Naive thymus-derived CD8-positive, alpha-beta T cell (primary cell): ENCODE results near the gene CLEC16A. TPM values are rescaled to one million over a fixed set of nuclear protein-coding genes. Genes with fewer than 3 reads are reported as not detected.

ENCODE experiments used
- ATAC-seq, 2 donors: fragments of 150-1000 bp; cut with Tn5 transposase in 1 of 2; sonication (Bioruptor Pico), chemical (Tn5 transposase) in 1 of 2; 1 replicate in 1 of 2; 2 replicates in 1 of 2; pipeline ENCODE4 v1.10.0; 2021; ENCODE audit warnings: mild to moderate bottlenecking in 2 of 2, moderate library complexity in 2 of 2
- POLR2A ChIA-PET: fragments of 350-600 bp; sonication (Branson Sonifier 250); formaldehyde crosslinking; loops from one replicate; lab custom pipeline; 2021; ENCODE audit warnings: antibody characterized with exemption; lab: Charles Lee
- DNase-seq, 10 donors: peaks; one replicate each; pipeline versions ENCODE4 v3.0.0 to v3.0.0-alpha.2; 2020 to 2022
- H3K27ac Mint-ChIP-seq, 10 donors: one replicate each; pipeline ENCODE4 v1.8.0; 2020 to 2022; ENCODE audit warnings: mild to moderate bottlenecking in 10 of 10, mixed read lengths in 10 of 10, moderate library complexity in 4 of 10, inconsistent platforms in 1 of 10
- H3K27me3 Mint-ChIP-seq, 5 donors: one replicate each; pipeline ENCODE4 v1.8.0; 2021 to 2022; ENCODE audit warnings: mixed read lengths in 5 of 5
- H3K36me3 Mint-ChIP-seq, 3 donors: one replicate each; pipeline ENCODE4 v1.8.0; 2020 to 2022; ENCODE audit warnings: mixed read lengths in 3 of 3, mild to moderate bottlenecking in 2 of 3, inconsistent platforms in 1 of 3
- H3K4me1 Mint-ChIP-seq, 4 donors: one replicate each; pipeline ENCODE4 v1.8.0; 2021 to 2022; ENCODE audit warnings: mixed read lengths in 4 of 4
- H3K4me3 Mint-ChIP-seq, 10 donors: one replicate each; pipeline ENCODE4 v1.8.0; 2020 to 2022; ENCODE audit warnings: mild to moderate bottlenecking in 10 of 10, mixed read lengths in 10 of 10, moderate library complexity in 6 of 10, inconsistent platforms in 1 of 10
- H3K9me3 Mint-ChIP-seq, 9 donors: one replicate each; pipeline ENCODE4 v1.8.0; 2020 to 2022; ENCODE audit warnings: mixed read lengths in 9 of 9, mild to moderate bottlenecking in 3 of 9, inconsistent platforms in 1 of 9, moderate library complexity in 1 of 9
- polyA plus RNA-seq, 3 donors: library from polyadenylated mRNA; unstranded; fragments of 300-500 nt; fragmentation: Illumina TruSeq; gene quantifications; one replicate each; pipeline ENCODE4 v1.2.3, GENCODE V29; 2021
- total RNA-seq, 8 experiments: library from RNA in 2 of 8; stranded (reverse) in 2 of 8; gene quantifications; one replicate each; pipeline ENCODE4 v1.2.3 and lab custom pipeline; 2021 to 2026

Gene CLEC16A
- total and polyA plus RNA-seq, 5 experiments from 2014 or later: 8.5 to 28.8 (median 19.4) TPM

DNA sequence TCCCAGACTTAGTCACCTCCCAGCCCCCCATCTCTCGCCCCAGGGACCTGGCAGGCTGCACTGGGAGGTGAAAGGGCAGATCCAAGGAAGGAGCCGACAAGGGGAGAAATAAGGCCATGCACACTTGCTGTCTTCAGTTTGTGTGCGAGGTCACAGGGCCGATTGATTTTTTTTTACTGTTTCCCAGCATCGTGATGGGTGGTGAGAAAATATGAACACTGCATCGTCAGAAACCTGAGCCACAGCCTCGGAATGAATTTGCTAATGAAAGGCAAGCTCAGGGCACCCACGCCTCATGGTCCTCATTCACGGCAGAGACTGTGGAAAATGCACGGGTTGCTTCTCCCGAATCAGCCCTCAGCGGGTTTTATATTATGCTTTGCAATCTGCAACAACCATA is 213.7 kb downstream of the CLEC16A start:
- POLR2A ChIA-PET: no interaction called here

DNA sequence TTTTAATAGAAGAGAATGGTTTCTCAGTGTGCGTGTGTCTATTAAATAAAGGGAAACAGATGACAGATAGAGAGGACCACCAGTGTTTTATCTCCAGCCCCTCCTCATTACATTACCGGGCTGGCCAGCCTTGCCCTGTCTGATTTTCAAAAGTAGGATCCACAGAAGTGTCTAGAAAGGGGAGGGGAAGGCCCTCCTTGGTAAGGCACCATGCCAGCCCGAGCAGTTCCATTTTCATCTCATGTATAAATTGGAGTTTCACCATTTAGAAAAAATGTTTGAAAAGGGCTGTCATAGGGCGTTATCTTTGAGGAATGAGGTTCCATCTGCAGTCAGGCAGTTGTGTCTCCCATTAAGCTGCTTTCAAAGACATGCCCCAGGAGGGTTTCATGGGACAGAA is 214.9 kb downstream of the CLEC16A start:
- H3K27ac Mint-ChIP-seq: no peak overlapping the region
- peaks cover 5 to 24% (median 15%) of the 10 kb centered on the region in 4 donors for H3K4me1 Mint-ChIP-seq
- ATAC-seq: no peak
- no peak overlapping the region for H3K4me3 Mint-ChIP-seq
- no peak for DNase-seq
- H3K36me3 Mint-ChIP-seq: peaks cover 0 to 8% (median 0%) of the 10 kb centered on the region in 3 donors
- no peaks in the 10 kb centered on the region for H3K9me3 Mint-ChIP-seq
- H3K27me3 Mint-ChIP-seq: no peaks in the 10 kb centered on the region
- POLR2A ChIA-PET: no interaction called here

More for the DNA sequence above, 213.7 kb downstream of the CLEC16A start:
- Mint-ChIP-seq H3K36me3 (peaks cover 0 to 8% (median 0%) of the 10 kb centered on the region in 3 donors), H3K27ac (no peak overlapping the region), H3K4me3 (no peak overlapping the region), H3K4me1 (peaks cover 7 to 27% (median 17%) of the 10 kb centered on the region in 4 donors), H3K27me3 (no peaks in the 10 kb centered on the region), H3K9me3 (no peaks in the 10 kb centered on the region)
- no peak for ATAC-seq
- DNase-seq: no peak

DNA sequence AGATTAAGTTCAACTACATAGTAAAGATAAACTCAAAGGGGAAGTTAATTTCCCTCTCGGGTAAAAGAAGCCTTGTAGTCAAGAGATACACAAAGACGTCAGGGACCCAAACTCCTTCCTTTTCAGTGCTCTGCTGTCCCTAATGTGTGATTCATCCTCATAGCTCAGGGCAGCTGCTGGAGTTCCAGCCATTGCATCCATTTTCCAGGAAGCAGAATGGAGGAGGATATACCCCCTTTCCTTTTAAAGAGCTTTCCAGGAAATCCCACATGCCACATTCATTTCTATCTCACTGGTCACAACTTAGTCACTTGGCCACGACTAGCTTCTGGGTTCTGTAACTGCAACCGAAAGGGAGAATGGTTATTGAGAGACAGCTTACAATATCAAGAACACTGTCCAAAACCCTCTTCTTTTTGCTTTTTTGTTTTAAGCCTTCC is 216.3 kb downstream of the CLEC16A start:
- POLR2A ChIA-PET: no interaction called here
- DNase-seq (no peak), ATAC-seq (no peak)
- Mint-ChIP-seq H3K27ac (peak overlapping the region in 1 of 10 donors; percentile 48), H3K4me1 (peaks cover 6 to 24% (median 14%) of the 10 kb centered on the region in 4 donors), H3K36me3 (peaks cover 0 to 9% (median 2%) of the 10 kb centered on the region in 3 donors), H3K27me3 (no peaks in the 10 kb centered on the region), H3K4me3 (no peak overlapping the region), H3K9me3 (no peaks in the 10 kb centered on the region)

DNA sequence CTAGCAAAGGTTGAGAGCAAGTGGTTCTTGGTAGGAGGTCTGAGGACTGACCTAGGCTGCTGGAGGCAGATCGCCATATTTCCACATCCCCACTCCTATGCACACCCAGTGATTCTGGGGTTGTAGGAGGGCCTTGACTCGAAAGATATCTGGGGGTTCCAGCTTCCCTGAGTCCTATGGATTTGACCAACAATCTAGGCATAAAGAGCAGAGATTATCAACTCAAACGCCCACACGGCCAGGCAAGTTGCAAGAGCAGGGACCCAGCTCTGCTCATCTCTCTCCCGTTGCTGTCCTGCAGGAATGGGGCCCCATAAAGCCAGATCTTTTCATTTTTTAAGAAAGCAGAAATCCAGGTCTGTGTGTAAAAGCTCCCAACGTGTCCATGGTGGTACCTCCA is 217.1 kb downstream of the CLEC16A start:
- ATAC-seq (no peak), DNase-seq (no peak)
- peaks cover 4 to 24% (median 14%) of the 10 kb centered on the region in 4 donors for H3K4me1 Mint-ChIP-seq
- H3K27me3 Mint-ChIP-seq: no peaks in the 10 kb centered on the region
- no peak overlapping the region for H3K4me3 Mint-ChIP-seq
- H3K27ac Mint-ChIP-seq: peak overlapping the region in 1 of 10 donors; percentile 48
- no peaks in the 10 kb centered on the region for H3K9me3 Mint-ChIP-seq
- POLR2A ChIA-PET: no interaction called here
- peaks cover 0 to 12% (median 5%) of the 10 kb centered on the region in 3 donors for H3K36me3 Mint-ChIP-seq

DNA sequence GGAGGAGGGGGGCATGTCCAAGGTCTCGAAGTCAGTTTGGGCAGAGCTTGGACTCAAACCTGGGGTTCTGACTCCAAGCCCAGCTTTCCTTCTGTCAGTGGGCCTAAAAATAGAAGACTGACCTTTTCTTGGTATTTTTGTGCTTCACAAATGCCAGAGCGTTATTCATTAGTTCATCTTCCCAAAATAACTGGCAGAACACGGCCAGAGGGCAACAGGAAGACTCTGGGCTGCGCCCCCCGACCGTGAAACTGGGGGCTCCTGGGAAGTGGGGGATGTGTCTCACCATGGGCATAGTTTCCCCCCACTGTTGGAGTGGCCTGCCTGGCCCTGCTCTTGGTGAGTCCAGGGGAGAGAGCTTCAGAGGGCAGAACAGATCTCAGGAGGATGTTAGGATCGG is 217.6 kb downstream of the CLEC16A start:
- Mint-ChIP-seq H3K27me3 (no peaks in the 10 kb centered on the region), H3K36me3 (peaks cover 0 to 14% (median 9%) of the 10 kb centered on the region in 3 donors), H3K4me3 (no peak overlapping the region), H3K9me3 (no peaks in the 10 kb centered on the region), H3K27ac (peak overlapping the region in 2 of 10 donors; percentile 46 to 81), H3K4me1 (peaks cover 4 to 19% (median 12%) of the 10 kb centered on the region in 4 donors)
- POLR2A ChIA-PET: no interaction called here
- ATAC-seq (no peak), DNase-seq (no peak)

DNA sequence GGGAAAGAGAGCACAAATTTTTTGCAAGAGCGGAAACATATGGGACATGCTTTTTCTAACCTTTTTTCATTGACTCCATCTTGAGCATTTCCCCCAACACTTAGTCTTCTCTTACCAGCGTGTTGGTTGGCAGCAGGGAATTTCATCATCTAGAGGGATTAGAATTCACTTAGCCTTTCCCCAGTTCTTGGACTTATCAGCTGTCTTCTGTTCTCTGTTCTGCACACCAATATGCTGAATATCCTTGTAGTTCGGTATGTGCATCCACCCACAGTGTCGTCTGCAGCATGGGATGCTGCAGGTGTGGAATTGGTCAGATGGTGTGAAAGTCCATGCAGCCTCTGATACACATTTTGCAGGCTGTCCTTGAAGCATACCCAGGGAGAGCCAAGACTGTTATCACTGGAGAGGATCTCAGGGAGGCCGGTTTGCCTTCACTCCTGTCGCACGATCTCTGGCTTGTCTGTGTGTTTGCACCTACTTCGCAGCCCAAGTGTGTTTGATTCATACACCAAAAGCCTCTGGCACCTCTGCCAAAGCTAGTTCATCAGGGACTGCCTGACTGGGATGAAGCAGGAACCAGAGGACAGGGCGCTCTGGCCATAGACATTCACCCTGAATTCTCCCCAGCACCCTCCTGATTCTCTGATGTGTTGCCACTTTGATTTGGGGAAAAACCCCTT is 218.4 kb downstream of the CLEC16A start:
- Mint-ChIP-seq H3K4me1 (peaks cover 2 to 16% (median 7%) of the 10 kb centered on the region in 4 donors), H3K4me3 (no peak overlapping the region)
- POLR2A ChIA-PET: no interaction called here

DNA sequence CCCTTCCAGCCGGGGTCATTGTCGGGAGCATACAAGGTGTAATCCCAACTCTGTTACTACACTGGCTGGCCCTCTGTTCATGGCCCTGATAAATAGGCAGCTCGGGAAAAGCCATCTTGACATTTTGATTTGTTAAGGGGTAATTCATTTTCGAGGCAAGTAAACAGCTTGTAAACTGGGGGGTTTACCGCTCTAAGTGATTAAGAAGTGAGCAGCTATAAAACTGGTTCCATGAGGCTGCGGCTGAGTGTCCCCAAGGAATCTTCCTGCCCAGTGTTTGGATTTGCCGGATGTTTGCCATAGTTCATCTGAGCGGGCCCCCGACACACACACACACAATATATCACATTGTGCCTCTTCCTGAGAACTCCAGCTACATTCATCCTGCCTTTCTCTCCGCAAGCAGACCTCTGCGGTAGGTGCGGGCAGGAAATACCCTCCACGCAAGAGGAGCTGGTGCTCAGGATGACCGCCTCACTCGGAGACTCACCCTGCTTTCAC is 219.4 kb downstream of the CLEC16A start:
- H3K36me3 Mint-ChIP-seq: peaks cover 0 to 21% (median 18%) of the 10 kb centered on the region in 3 donors
- peak overlapping the region in 2 of 10 donors; percentile 22 to 57 for H3K27ac Mint-ChIP-seq
- ATAC-seq: no peak
- no peaks in the 10 kb centered on the region for H3K27me3 Mint-ChIP-seq
- no peak for DNase-seq
- peaks cover 0 to 16% (median 5%) of the 10 kb centered on the region in 4 donors for H3K4me1 Mint-ChIP-seq
- H3K9me3 Mint-ChIP-seq: no peaks in the 10 kb centered on the region
- H3K4me3 Mint-ChIP-seq: no peak overlapping the region
- POLR2A ChIA-PET: no interaction called here

More for the DNA sequence above, 218.4 kb downstream of the CLEC16A start:
- Mint-ChIP-seq H3K36me3 (peaks cover 0 to 15% (median 14%) of the 10 kb centered on the region in 3 donors), H3K27ac (peak overlapping the region in 5 of 10 donors; percentile 49 to 81 (median 57)), H3K9me3 (no peaks in the 10 kb centered on the region), H3K27me3 (no peaks in the 10 kb centered on the region)
- DNase-seq (no peak), ATAC-seq (no peak)

DNA sequence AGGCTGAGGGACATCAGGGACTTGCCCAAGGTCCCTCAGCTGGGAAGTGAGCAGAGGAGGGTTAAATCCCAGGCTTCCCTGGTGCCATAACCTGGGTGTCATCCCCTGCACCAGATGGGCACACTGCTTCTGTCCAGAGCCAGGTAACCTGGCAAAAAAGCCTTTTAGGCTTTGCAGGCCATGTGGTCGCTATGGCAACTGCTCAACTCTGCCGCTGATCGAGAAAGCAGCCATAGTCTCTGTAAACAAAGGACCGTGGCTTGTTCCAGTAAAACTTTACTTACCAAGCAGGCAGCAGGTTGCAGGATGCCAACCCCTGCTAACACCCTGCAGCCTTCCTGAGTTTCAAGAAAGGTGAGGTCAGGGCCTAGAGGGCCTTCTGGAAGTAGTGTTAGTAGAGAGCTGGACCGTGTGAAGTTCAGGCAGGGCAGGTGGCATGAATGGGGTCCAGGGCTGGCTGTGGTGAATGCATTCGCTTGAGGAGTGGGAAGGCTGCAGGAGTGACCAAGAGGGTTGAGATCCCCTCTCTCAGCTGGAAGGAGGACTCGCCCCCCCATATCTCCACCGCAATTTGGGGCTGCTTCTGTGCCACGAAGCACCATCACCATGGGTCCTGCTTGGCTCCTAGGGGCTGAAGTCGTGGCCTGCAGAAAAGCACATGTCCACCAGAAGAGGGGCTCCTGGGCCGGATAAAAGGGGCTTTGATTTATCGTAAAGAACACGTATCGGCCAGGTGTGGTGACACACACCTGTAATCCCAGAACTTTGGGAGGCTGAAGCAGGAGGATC is 220.3 kb downstream of the CLEC16A start:
- no peak for ATAC-seq
- peaks cover 0 to 16% (median 5%) of the 10 kb centered on the region in 4 donors for H3K4me1 Mint-ChIP-seq
- peak overlapping the region in 4 of 10 donors; percentile 22 to 39 (median 32) for H3K27ac Mint-ChIP-seq
- no peaks in the 10 kb centered on the region for H3K27me3 Mint-ChIP-seq
- DNase-seq: no peak
- H3K36me3 Mint-ChIP-seq: peaks cover 0 to 26% (median 18%) of the 10 kb centered on the region in 3 donors
- H3K4me3 Mint-ChIP-seq: no peak overlapping the region
- no peaks in the 10 kb centered on the region for H3K9me3 Mint-ChIP-seq
- POLR2A ChIA-PET: no interaction called here

DNA sequence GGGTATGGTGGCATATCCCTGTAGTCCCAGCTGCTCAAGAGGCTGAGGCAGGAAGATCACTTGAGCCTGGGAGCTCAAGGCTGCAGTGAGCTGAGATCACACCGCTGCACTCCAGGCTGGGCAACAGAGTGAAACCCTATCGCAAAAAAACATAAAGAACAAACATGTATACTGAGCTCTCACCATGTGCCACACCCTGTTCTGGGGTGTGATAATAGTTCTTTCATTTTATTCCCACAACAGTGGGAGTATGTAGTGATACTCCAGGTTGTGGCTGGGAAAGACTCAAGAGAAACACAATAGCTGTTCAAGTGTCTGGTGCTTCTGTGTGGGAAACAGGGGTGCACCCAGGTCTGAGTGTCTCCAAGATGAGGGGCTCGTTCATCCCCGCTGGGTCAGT is 221.0 kb downstream of the CLEC16A start:
- H3K27me3 Mint-ChIP-seq: no peaks in the 10 kb centered on the region
- no peaks in the 10 kb centered on the region for H3K9me3 Mint-ChIP-seq
- peak overlapping the region in 1 of 10 donors; percentile 38 for H3K27ac Mint-ChIP-seq
- peaks cover 0 to 14% (median 5%) of the 10 kb centered on the region in 4 donors for H3K4me1 Mint-ChIP-seq
- no peak overlapping the region for H3K4me3 Mint-ChIP-seq
- DNase-seq: no peak
- no peak for ATAC-seq
- peaks cover 0 to 27% (median 17%) of the 10 kb centered on the region in 3 donors for H3K36me3 Mint-ChIP-seq
- POLR2A ChIA-PET: no interaction called here

DNA sequence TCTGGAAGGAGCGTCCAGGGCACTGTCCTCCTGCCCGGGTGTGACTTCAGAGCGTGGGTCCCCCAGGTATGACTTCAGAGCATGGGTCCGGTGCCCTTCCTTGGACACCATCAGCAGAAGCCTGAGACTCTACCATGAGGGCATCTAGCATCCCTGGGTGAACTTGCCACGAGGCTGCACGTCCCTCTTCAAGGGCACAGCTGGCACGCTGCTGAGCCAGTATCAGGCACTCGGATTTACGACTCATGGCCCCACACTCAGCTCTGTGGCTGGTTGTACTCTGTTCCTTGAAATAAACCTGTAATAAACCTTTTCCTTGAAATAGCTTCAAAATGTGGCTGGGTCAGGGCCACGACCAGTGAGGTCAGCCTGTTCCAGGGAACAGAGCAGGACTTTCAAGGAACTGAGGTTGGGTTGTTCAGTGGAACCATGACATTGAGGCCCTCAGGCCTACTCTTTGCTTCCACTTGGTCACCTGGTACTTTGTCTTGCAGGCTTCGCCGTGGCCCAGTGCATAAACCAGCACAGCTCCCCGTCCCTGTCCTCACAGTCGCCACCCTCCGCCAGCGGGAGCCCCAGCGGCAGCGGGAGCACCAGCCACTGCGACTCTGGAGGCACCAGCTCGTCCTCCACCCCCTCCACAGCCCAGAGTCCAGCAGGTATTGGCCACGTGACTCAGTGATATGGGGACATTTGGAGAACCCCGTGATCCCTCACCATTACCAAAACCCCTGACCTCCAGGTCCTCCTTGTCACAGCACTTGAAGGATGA is 221.7 kb downstream of the CLEC16A start:
- POLR2A ChIA-PET: no interaction called here
- Mint-ChIP-seq H3K4me3 (no peak overlapping the region), H3K27me3 (no peaks in the 10 kb centered on the region), H3K9me3 (no peaks in the 10 kb centered on the region), H3K4me1 (peaks cover 0 to 6% (median 5%) of the 10 kb centered on the region in 4 donors), H3K27ac (peak overlapping the region in 2 of 10 donors; percentile 10 to 84), H3K36me3 (peaks cover 0 to 27% (median 14%) of the 10 kb centered on the region in 3 donors)
- ATAC-seq (no peak), DNase-seq (no peak)

DNA sequence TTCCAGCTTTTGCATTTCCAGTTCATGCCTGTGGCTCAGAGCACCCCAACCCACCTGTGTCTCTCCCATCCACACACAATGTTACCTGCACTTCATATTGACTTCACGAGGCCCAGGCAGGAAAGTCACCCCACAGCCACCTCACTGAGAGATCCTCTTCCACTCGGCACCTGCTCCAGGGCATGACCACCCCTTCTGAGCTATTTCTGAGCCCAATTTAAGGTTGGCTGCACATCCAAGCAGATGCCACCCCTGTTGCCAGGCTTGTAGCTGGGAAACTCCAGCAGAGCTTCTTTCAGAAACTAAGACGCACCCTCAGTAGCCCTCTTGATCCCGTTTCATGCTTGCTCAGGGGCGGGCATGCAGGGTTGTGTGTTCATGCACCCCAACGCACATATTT is 223.2 kb downstream of the CLEC16A start:
- Mint-ChIP-seq H3K4me1 (peaks cover 0 to 5% (median 2%) of the 10 kb centered on the region in 4 donors), H3K4me3 (no peak overlapping the region), H3K9me3 (no peaks in the 10 kb centered on the region), H3K27ac (peak overlapping the region in 2 of 10 donors; percentile 29 to 38), H3K27me3 (no peaks in the 10 kb centered on the region), H3K36me3 (peaks cover 0 to 27% (median 14%) of the 10 kb centered on the region in 3 donors)
- POLR2A ChIA-PET: no interaction called here
- no peak for DNase-seq
- ATAC-seq: no peak

DNA sequence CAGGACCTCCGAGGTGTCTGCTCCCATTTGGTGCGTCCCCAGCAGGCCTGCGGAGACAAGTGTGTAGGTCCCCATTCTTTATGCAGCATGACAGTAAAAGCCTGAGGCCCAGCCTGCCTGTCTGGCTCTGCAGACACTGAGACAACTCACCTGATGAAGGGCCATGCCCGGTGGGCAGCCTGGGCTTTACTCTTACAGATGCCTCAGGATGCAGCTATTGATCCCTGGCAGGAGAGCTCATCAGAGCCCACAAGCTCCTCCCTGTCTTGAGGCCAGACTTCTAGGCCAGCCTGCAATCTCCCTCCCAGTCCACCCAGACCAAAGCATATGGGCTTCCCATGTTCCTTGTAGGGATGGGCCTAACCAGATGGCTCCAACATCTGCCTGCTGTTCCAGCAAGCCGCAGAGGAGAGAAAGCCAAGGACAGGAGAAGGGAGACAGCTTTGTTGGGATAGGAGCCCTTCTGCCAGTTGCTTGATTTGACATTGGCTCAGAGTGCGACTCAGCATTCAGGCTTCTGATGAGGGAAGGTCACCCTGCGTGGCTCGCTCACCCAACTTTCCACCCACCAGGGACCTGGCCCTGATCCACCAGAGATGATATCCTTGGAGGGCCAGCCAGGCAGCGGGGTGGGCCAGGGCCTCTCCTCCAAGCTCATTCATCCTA is 224.2 kb downstream of the CLEC16A start:
- peaks cover 0 to 5% (median 2%) of the 10 kb centered on the region in 4 donors for H3K4me1 Mint-ChIP-seq
- no peak overlapping the region for H3K4me3 Mint-ChIP-seq
- H3K27me3 Mint-ChIP-seq: no peaks in the 10 kb centered on the region
- POLR2A ChIA-PET: no interaction called here
- peak overlapping the region in 2 of 10 donors; percentile 6 to 14 for H3K27ac Mint-ChIP-seq
- H3K36me3 Mint-ChIP-seq: peaks cover 0 to 27% (median 17%) of the 10 kb centered on the region in 3 donors
- no peak for ATAC-seq
- no peaks in the 10 kb centered on the region for H3K9me3 Mint-ChIP-seq
- DNase-seq: no peak
